GM21381 (cell line): ENCODE measurements around the gene CRHR1.
"Not testable (repeated sequence)": the region's sequence is repeated elsewhere in the genome, so short reads cannot be mapped to it uniquely, and the experiment has no call there.

ENCODE experiments used
- ATAC-seq: cut with Tn5 transposase; IDR thresholded peaks from one replicate; pipeline ENCODE4 v1.9.1; 2021; ENCODE audit warnings: mild to moderate bottlenecking, moderate library complexity; ENCODE audit not compliant: unreplicated experiment

Gene CRHR1

GRCh38 chr17:45784293-45784740 lies at the start of gene CRHR1:
Gene CRHR1 (plus strand): TSS chr17:45784320. CDS start chr17:45784545, 225 bp downstream.
- ATAC-seq = no peak

GRCh38 chr17:45734598-45734997 lies 49.5 kb upstream of the CRHR1 start:
- no peak for ATAC-seq

GRCh38 chr17:45735488-45735887 lies 48.6 kb upstream of the CRHR1 start:
- no peak for ATAC-seq

GRCh38 chr17:45739786-45740185 lies 44.3 kb upstream of the CRHR1 start:
- ATAC-seq = no peak

GRCh38 chr17:45740553-45741330 lies 43.4 kb upstream of the CRHR1 start:
- no peak for ATAC-seq

- no peak for ATAC-seq
Observed at GRCh38 chr17:45742251-45742650, 41.9 kb upstream of the CRHR1 start.

- ATAC-seq = no peak
Observed at GRCh38 chr17:45743626-45744326, 40.3 kb upstream of the CRHR1 start.

- not testable (repeated sequence) for ATAC-seq
Observed at GRCh38 chr17:45744826-45745225, 39.3 kb upstream of the CRHR1 start.

- ATAC-seq = no peak
Observed at GRCh38 chr17:45745601-45746494, 38.3 kb upstream of the CRHR1 start.

- ATAC-seq = no peak
Observed at GRCh38 chr17:45747911-45748310, 36.2 kb upstream of the CRHR1 start.

GRCh38 chr17:45748731-45749310 lies 35.3 kb upstream of the CRHR1 start:
- no peak for ATAC-seq

GRCh38 chr17:45749831-45750335 lies 34.2 kb upstream of the CRHR1 start:
- ATAC-seq = no peak

- ATAC-seq = no peak
Observed at GRCh38 chr17:45750779-45751440, 33.2 kb upstream of the CRHR1 start.

- no peak for ATAC-seq
Observed at GRCh38 chr17:45751466-45751865, 32.7 kb upstream of the CRHR1 start.

- ATAC-seq = no peak
Observed at GRCh38 chr17:45752246-45752645, 31.9 kb upstream of the CRHR1 start.

- ATAC-seq = no peak
Observed at GRCh38 chr17:45753645-45754225, 30.4 kb upstream of the CRHR1 start.

- no peak for ATAC-seq
Observed at GRCh38 chr17:45755050-45755449, 29.1 kb upstream of the CRHR1 start.

GRCh38 chr17:45756266-45756991 lies 27.7 kb upstream of the CRHR1 start:
- ATAC-seq = no peak
